DOHH2 (cell line): ENCODE results near the gene EPS15.

ENCODE experiments used
- CTCF ChIP-seq: fragments of 200-600 bp; sonication (generic); IDR thresholded peaks from one replicate; pipeline ENCODE4 v1.5.1; 2014; ENCODE audit warnings: antibody characterized with exemption, mild to moderate bottlenecking, low read depth, low read length; ENCODE audit not compliant: poor library complexity, severe bottlenecking
- EZH2phosphoT487 ChIP-seq: fragments of 200-600 bp; sonication (generic); IDR thresholded peaks from 2 replicates; pipeline ENCODE4 v1.6.1; 2017; ENCODE audit warnings: borderline replicate concordance, mild to moderate bottlenecking, antibody characterized with exemption, low read length, moderate library complexity, mixed read lengths

- peak; percentile 23 for TF ChIP-seq CTCF
- TF ChIP-seq EZH2phosphoT487: no peak
Observed at GRCh38 chr1:51313268-51313852, 205.7 kb downstream of the EPS15 start.
